Measurements from ENCODE around the gene GLE1. TPM values are rescaled to one million over a fixed set of nuclear protein-coding genes. Genes with fewer than 3 reads are reported as not detected.
A peak's percentile ranks its signal among the peaks of the same experiment; 100 is the strongest.

The GLE1 gene
- total RNA-seq, 2 experiments from 2014 or later: 46.5 to 47.7 TPM

- no peaks in the 10 kb centered on the region for H3K27me3 Mint-ChIP-seq (ENCODE audit: low read depth)
- H3K36me3 Mint-ChIP-seq (ENCODE audit: low read depth): peaks cover 7% of the 10 kb centered on the region
- H3K27ac Mint-ChIP-seq: no peak overlapping the region
- CTCF ChIA-PET: interaction anchor here (1.1 to 1.3 kb wide), 4 partner anchors 14 to 133 kb away, joined by 3 to 4 read pairs (median 3); no protein-coding TSS in a partner anchor
- DNase-seq: peak; percentile 55
- H3K9me3 Mint-ChIP-seq (ENCODE audit: insufficient read depth): no peaks in the 10 kb centered on the region
- POLR2A ChIA-PET: interaction anchor here (0.6 to 4.3 kb wide), 25 partner anchors 10 to 277 kb away, joined by 3 to 38 read pairs (median 4); partner anchors contain the start of genes GLE1, GOLGA2, SWI5 and URM1
- no peak overlapping the region for H3K4me3 Mint-ChIP-seq
- peak; percentile 41 for ATAC-seq
- peaks cover 21% of the 10 kb centered on the region for H3K4me1 Mint-ChIP-seq (ENCODE audit: low read depth)
Measured at GRCh38 chr9:128552744-128553440, 48.4 kb downstream of the GLE1 start.

GRCh38 chr9:128553728-128554127 is 49.2 kb downstream of the GLE1 start:
- ChIA-PET POLR2A (interaction anchor here (1.2 to 4.3 kb wide), 8 partner anchors 11 to 187 kb away, joined by 3 to 38 read pairs (median 8); partner anchors contain the start of gene GLE1), CTCF (interaction anchor here (0.6 to 1.3 kb wide), 4 partner anchors 15 to 264 kb away, joined by 3 read pairs; partner anchors contain the start of gene ENDOG)
- Mint-ChIP-seq H3K4me3 (no peak overlapping the region), H3K27ac (no peak overlapping the region), H3K4me1 (ENCODE audit: low read depth) (peaks cover 29% of the 10 kb centered on the region), H3K9me3 (ENCODE audit: insufficient read depth) (no peaks in the 10 kb centered on the region), H3K36me3 (ENCODE audit: low read depth) (peaks cover 7% of the 10 kb centered on the region), H3K27me3 (ENCODE audit: low read depth) (no peaks in the 10 kb centered on the region)
- ATAC-seq (no peak), DNase-seq (no peak)

GRCh38 chr9:128554155-128554862 is 49.8 kb downstream of the GLE1 start:
- H3K4me1 Mint-ChIP-seq (ENCODE audit: low read depth): peaks cover 35% of the 10 kb centered on the region
- ChIA-PET POLR2A (interaction anchor here (1.6 to 2.0 kb wide), 2 partner anchors 33 to 53 kb away, joined by 5 read pairs; no protein-coding TSS in a partner anchor), CTCF (interaction anchor here (0.6 to 1.3 kb wide), 4 partner anchors 16 to 264 kb away, joined by 3 read pairs; partner anchors contain the start of gene ENDOG)
- no peak overlapping the region for H3K27ac Mint-ChIP-seq
- H3K27me3 Mint-ChIP-seq (ENCODE audit: low read depth): no peaks in the 10 kb centered on the region
- H3K4me3 Mint-ChIP-seq: no peak overlapping the region
- DNase-seq (no peak), ATAC-seq (no peak)
- H3K9me3 Mint-ChIP-seq (ENCODE audit: insufficient read depth): no peaks in the 10 kb centered on the region
- peaks cover 10% of the 10 kb centered on the region for H3K36me3 Mint-ChIP-seq (ENCODE audit: low read depth)

GRCh38 chr9:128555180-128555721 is 50.7 kb downstream of the GLE1 start:
- no peak for DNase-seq
- H3K4me3 Mint-ChIP-seq: no peak overlapping the region
- H3K4me1 Mint-ChIP-seq (ENCODE audit: low read depth): peaks cover 33% of the 10 kb centered on the region
- ATAC-seq: no peak
- no peaks in the 10 kb centered on the region for H3K9me3 Mint-ChIP-seq (ENCODE audit: insufficient read depth)
- H3K36me3 Mint-ChIP-seq (ENCODE audit: low read depth): peaks cover 10% of the 10 kb centered on the region
- H3K27ac Mint-ChIP-seq: no peak overlapping the region
- ChIA-PET POLR2A (interaction anchor here (1.0 kb wide), 1 partner anchor 50 kb away, joined by 4 read pairs; no protein-coding TSS in a partner anchor), CTCF (interaction anchor here (1.2 kb wide), 1 partner anchor 116 kb away, joined by 3 read pairs; no protein-coding TSS in a partner anchor)
- no peaks in the 10 kb centered on the region for H3K27me3 Mint-ChIP-seq (ENCODE audit: low read depth)

- no peak overlapping the region for H3K4me3 Mint-ChIP-seq
- CTCF ChIA-PET: interaction anchor here (0.7 to 1.2 kb wide), 2 partner anchors 117 to 466 kb away, joined by 3 read pairs; no protein-coding TSS in a partner anchor
- H3K9me3 Mint-ChIP-seq (ENCODE audit: insufficient read depth): no peaks in the 10 kb centered on the region
- H3K36me3 Mint-ChIP-seq (ENCODE audit: low read depth): peaks cover 10% of the 10 kb centered on the region
- POLR2A ChIA-PET: interaction anchor here (1.0 kb wide), 1 partner anchor 51 kb away, joined by 4 read pairs; no protein-coding TSS in a partner anchor
- DNase-seq: no peak
- H3K27ac Mint-ChIP-seq: peak overlapping the region; percentile 7
- no peak for ATAC-seq
- H3K27me3 Mint-ChIP-seq (ENCODE audit: low read depth): no peaks in the 10 kb centered on the region
- H3K4me1 Mint-ChIP-seq (ENCODE audit: low read depth): peaks cover 24% of the 10 kb centered on the region
Measured at GRCh38 chr9:128556276-128556675, 51.8 kb downstream of the GLE1 start.

GRCh38 chr9:128556926-128557634 is 52.6 kb downstream of the GLE1 start:
- H3K27me3 Mint-ChIP-seq (ENCODE audit: low read depth): no peaks in the 10 kb centered on the region
- ChIA-PET POLR2A (interaction anchor here (0.5 to 0.6 kb wide), 2 partner anchors 8 to 365 kb away, joined by 3 to 4 read pairs; no protein-coding TSS in a partner anchor), CTCF (interaction anchor here (0.7 kb wide), 1 partner anchor 465 kb away, joined by 3 read pairs; no protein-coding TSS in a partner anchor)
- H3K36me3 Mint-ChIP-seq (ENCODE audit: low read depth): peaks cover 14% of the 10 kb centered on the region
- DNase-seq (no peak), ATAC-seq (no peak)
- H3K9me3 Mint-ChIP-seq (ENCODE audit: insufficient read depth): no peaks in the 10 kb centered on the region
- peaks cover 16% of the 10 kb centered on the region for H3K4me1 Mint-ChIP-seq (ENCODE audit: low read depth)
- no peak overlapping the region for H3K4me3 Mint-ChIP-seq
- no peak overlapping the region for H3K27ac Mint-ChIP-seq

GRCh38 chr9:128558431-128559310 is 54.2 kb downstream of the GLE1 start:
- Mint-ChIP-seq H3K27me3 (ENCODE audit: low read depth) (no peaks in the 10 kb centered on the region), H3K4me3 (peak overlapping the region; percentile 39), H3K27ac (peak overlapping the region; percentile 74), H3K36me3 (ENCODE audit: low read depth) (peaks cover 18% of the 10 kb centered on the region), H3K4me1 (ENCODE audit: low read depth) (peaks cover 16% of the 10 kb centered on the region), H3K9me3 (ENCODE audit: insufficient read depth) (no peaks in the 10 kb centered on the region)
- DNase-seq (peak; percentile 57), ATAC-seq (peak; percentile 47)
- CTCF ChIA-PET: no interaction called here
- POLR2A ChIA-PET: interaction anchor here (0.6 to 1.8 kb wide), 2 partner anchors 8 to 29 kb away, joined by 3 to 4 read pairs; no protein-coding TSS in a partner anchor

GRCh38 chr9:128565578-128565977 is 61.1 kb downstream of the GLE1 start:
- Mint-ChIP-seq H3K27me3 (ENCODE audit: low read depth) (no peaks in the 10 kb centered on the region), H3K4me1 (ENCODE audit: low read depth) (no peaks in the 10 kb centered on the region), H3K9me3 (ENCODE audit: insufficient read depth) (no peaks in the 10 kb centered on the region), H3K36me3 (ENCODE audit: low read depth) (peaks cover 42% of the 10 kb centered on the region), H3K4me3 (no peak overlapping the region), H3K27ac (no peak overlapping the region)
- ATAC-seq: no peak
- CTCF ChIA-PET: no interaction called here
- no peak for DNase-seq
- POLR2A ChIA-PET: interaction anchor here (0.8 to 2.4 kb wide), 2 partner anchors 9 to 13 kb away, joined by 3 to 8 read pairs; no protein-coding TSS in a partner anchor

GRCh38 chr9:128568470-128569078 is 64.1 kb downstream of the GLE1 start:
- H3K4me1 Mint-ChIP-seq (ENCODE audit: low read depth): no peaks in the 10 kb centered on the region
- H3K27ac Mint-ChIP-seq: no peak overlapping the region
- peaks cover 49% of the 10 kb centered on the region for H3K36me3 Mint-ChIP-seq (ENCODE audit: low read depth)
- ChIA-PET POLR2A (interaction anchor here (1.3 kb wide), 1 partner anchor 16 kb away, joined by 4 read pairs; no protein-coding TSS in a partner anchor), CTCF (no interaction called here)
- no peaks in the 10 kb centered on the region for H3K27me3 Mint-ChIP-seq (ENCODE audit: low read depth)
- no peaks in the 10 kb centered on the region for H3K9me3 Mint-ChIP-seq (ENCODE audit: insufficient read depth)
- DNase-seq (no peak), ATAC-seq (no peak)
- no peak overlapping the region for H3K4me3 Mint-ChIP-seq

- Mint-ChIP-seq H3K36me3 (ENCODE audit: low read depth) (peaks cover 69% of the 10 kb centered on the region), H3K27ac (peak overlapping the region; percentile 44), H3K4me1 (ENCODE audit: low read depth) (no peaks in the 10 kb centered on the region), H3K9me3 (ENCODE audit: insufficient read depth) (no peaks in the 10 kb centered on the region), H3K4me3 (no peak overlapping the region), H3K27me3 (ENCODE audit: low read depth) (no peaks in the 10 kb centered on the region)
- POLR2A ChIA-PET: no interaction called here
- no peak for ATAC-seq
- CTCF ChIA-PET: no interaction called here
- DNase-seq: no peak
Measured at GRCh38 chr9:128575469-128575868, 71.0 kb downstream of the GLE1 start.

Data from activated CD8-positive, alpha-beta T cell treated with anti-CD3 and anti-CD28 coated beads, Interleukin-2, amount 10 ng/mL, durations not matched to agents 7 days and 5 days (primary cell).